GM18517 (cell line): ENCODE data around the gene L3MBTL3.

ENCODE experiments used
- ATAC-seq: cut with Tn5 transposase; IDR thresholded peaks from one replicate; pipeline ENCODE4 v1.9.1; 2021; ENCODE audit warnings: mild to moderate bottlenecking, moderate library complexity; ENCODE audit not compliant: unreplicated experiment

L3MBTL3 gene

GRCh38 chr6:130026859-130027258 is 8.5 kb downstream of the L3MBTL3 start:
- ATAC-seq: no peak

- ATAC-seq: peak; percentile 83
Observed at GRCh38 chr6:130027948-130028347, 9.6 kb downstream of the L3MBTL3 start.

GRCh38 chr6:130029163-130029562 is 10.8 kb downstream of the L3MBTL3 start:
- no peak for ATAC-seq

GRCh38 chr6:130032758-130033340 is 14.5 kb downstream of the L3MBTL3 start:
- no peak for ATAC-seq

- ATAC-seq: no peak
Observed at GRCh38 chr6:130033949-130034348, 15.6 kb downstream of the L3MBTL3 start.

GRCh38 chr6:130034378-130035146 is 16.2 kb downstream of the L3MBTL3 start:
- ATAC-seq: no peak

- no peak for ATAC-seq
Observed at GRCh38 chr6:130035211-130035610, 16.8 kb downstream of the L3MBTL3 start.

GRCh38 chr6:130037207-130037811 is 18.9 kb downstream of the L3MBTL3 start:
- no peak for ATAC-seq

GRCh38 chr6:130041594-130041993 is 23.2 kb downstream of the L3MBTL3 start:
- ATAC-seq: no peak

- ATAC-seq: no peak
Observed at GRCh38 chr6:130043344-130043743, 25.0 kb downstream of the L3MBTL3 start.

GRCh38 chr6:130045622-130046021 is 27.2 kb downstream of the L3MBTL3 start:
- ATAC-seq: no peak

GRCh38 chr6:130046671-130047070 is 28.3 kb downstream of the L3MBTL3 start:
- ATAC-seq: no peak

GRCh38 chr6:130047088-130047995 is 29.0 kb downstream of the L3MBTL3 start:
- no peak for ATAC-seq

- no peak for ATAC-seq
Observed at GRCh38 chr6:130050230-130050629, 31.8 kb downstream of the L3MBTL3 start.

GRCh38 chr6:130054725-130055124 is 36.3 kb downstream of the L3MBTL3 start:
- ATAC-seq: no peak

- no peak for ATAC-seq
Observed at GRCh38 chr6:130055271-130055670, 36.9 kb downstream of the L3MBTL3 start.

- no peak for ATAC-seq
Observed at GRCh38 chr6:130057495-130057894, 39.1 kb downstream of the L3MBTL3 start.

- ATAC-seq: no peak
Observed at GRCh38 chr6:130063806-130064205, 45.4 kb downstream of the L3MBTL3 start.

GRCh38 chr6:130065609-130066156 is 47.3 kb downstream of the L3MBTL3 start:
- ATAC-seq: no peak

GRCh38 chr6:130069485-130069884 is 51.1 kb downstream of the L3MBTL3 start:
- no peak for ATAC-seq

GRCh38 chr6:130070326-130070725 is 51.9 kb downstream of the L3MBTL3 start:
- no peak for ATAC-seq
